ENCODE data around the gene KANSL3. TPM values are rescaled to one million over a fixed set of nuclear protein-coding genes. Genes with fewer than 3 reads are reported as not detected.
A peak's percentile ranks its signal among the peaks of the same experiment; 100 is the strongest.

KANSL3 gene
- 32.5 TPM for total RNA-seq (ENCODE audit: unreplicated experiment)
- long read RNA-seq: 0 reads

DNA sequence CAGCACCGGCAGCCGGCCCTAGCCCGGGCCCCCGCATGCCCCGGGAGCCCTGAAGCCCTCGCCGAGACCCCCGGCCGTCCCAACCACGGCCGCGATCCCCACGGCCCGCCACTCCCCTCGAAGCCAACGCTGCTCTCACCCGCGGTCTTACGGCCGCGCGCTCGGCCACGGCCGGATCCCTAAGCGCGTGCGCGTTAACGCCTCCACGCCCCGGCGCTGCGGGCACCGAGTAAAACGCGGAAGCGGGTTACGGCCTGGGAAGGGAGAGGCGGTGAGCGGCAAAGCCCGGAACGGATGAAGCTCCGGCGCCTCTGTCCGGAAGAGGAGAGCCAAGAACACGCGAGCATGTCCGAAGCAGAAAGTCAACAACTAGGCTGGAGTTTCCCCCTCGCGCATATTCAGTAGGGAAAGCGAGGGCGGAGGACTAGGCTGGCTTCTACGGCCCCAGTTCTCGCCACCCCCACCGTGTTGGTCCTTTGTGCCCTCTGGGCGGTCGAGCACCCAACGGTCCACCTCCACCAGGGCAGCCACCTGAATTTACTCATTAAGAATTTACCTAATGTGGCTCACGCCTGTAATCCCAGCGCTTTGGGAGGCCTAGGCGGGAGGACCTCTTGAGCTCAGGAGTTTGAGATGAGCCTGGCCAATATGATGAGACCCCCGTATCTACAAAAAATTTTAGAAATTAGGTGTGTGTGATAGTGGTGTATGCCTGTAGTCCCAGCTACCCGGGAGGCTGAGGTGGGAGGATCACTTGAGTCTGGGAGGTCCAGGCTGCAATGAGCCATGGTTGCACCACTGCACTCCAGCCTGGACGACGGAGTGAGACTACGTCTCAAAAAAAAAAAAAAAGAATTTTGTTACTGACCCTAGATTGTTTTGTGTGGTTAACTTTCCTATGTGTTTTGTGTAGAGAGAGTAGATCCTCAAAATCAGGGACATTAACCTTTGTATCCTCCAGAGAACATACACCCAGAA lies at the start of gene KANSL3:
Gene KANSL3 (minus strand): TSS at position 169 of the 978 bp plus-strand sequence. CDS start 1,177 bp downstream, outside the sequence.
- Mint-ChIP-seq H3K27me3 (ENCODE audit: unreplicated experiment) (peaks cover 3% of the 10 kb centered on the region), H3K27ac (ENCODE audit: unreplicated experiment) (peak within 1 kb of the TSS; percentile 62), H3K36me3 (ENCODE audit: unreplicated experiment) (no peaks in the 10 kb centered on the region), H3K9me3 (ENCODE audit: unreplicated experiment) (no peaks in the 10 kb centered on the region), H3K4me1 (ENCODE audit: low read depth, unreplicated experiment) (peaks cover 7% of the 10 kb centered on the region), H3K4me3 (ENCODE audit: unreplicated experiment) (peak within 1 kb of the TSS; percentile 94)
- DNase-seq: peak; percentile 92
- TF ChIP-seq, protein P1, sequence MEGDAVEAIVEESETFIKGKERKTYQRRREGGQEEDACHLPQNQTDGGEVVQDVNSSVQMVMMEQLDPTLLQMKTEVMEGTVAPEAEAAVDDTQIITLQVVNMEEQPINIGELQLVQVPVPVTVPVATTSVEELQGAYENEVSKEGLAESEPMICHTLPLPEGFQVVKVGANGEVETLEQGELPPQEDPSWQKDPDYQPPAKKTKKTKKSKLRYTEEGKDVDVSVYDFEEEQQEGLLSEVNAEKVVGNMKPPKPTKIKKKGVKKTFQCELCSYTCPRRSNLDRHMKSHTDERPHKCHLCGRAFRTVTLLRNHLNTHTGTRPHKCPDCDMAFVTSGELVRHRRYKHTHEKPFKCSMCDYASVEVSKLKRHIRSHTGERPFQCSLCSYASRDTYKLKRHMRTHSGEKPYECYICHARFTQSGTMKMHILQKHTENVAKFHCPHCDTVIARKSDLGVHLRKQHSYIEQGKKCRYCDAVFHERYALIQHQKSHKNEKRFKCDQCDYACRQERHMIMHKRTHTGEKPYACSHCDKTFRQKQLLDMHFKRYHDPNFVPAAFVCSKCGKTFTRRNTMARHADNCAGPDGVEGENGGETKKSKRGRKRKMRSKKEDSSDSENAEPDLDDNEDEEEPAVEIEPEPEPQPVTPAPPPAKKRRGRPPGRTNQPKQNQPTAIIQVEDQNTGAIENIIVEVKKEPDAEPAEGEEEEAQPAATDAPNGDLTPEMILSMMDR (IDR thresholded peaks at IDR 0.05; ENCODE audit: partially characterized antibody, unreplicated experiment): no peak

DNA sequence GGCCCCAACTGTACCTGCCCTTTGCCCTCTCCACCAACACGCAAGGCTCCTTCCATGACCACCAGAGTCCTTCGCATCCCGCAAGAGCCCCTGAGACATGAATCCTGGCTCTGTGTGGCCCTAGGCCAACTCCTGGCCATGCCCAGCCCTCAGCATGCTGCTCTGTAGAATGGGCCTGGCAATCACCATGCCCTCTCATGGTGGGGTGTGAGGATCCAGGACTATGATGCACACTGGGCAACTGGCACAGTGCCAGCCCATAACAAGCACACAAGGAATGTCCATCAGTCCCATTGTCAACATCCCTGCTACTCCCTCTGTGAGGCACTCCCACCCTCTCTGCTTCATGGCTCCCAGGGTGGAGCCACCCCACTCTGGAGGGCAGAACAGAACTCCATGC lies 49.2 kb upstream of the KANSL3 start:
- Mint-ChIP-seq H3K9me3 (ENCODE audit: unreplicated experiment) (peaks cover 2% of the 10 kb centered on the region), H3K27ac (ENCODE audit: unreplicated experiment) (no peak overlapping the region), H3K27me3 (ENCODE audit: unreplicated experiment) (peaks cover 3% of the 10 kb centered on the region), H3K36me3 (ENCODE audit: unreplicated experiment) (no peaks in the 10 kb centered on the region), H3K4me3 (ENCODE audit: unreplicated experiment) (no peak overlapping the region), H3K4me1 (ENCODE audit: low read depth, unreplicated experiment) (no peaks in the 10 kb centered on the region)
- TF ChIP-seq, protein P1 (IDR thresholded peaks at IDR 0.05; ENCODE audit: partially characterized antibody, unreplicated experiment): no peak
- DNase-seq: no peak

DNA sequence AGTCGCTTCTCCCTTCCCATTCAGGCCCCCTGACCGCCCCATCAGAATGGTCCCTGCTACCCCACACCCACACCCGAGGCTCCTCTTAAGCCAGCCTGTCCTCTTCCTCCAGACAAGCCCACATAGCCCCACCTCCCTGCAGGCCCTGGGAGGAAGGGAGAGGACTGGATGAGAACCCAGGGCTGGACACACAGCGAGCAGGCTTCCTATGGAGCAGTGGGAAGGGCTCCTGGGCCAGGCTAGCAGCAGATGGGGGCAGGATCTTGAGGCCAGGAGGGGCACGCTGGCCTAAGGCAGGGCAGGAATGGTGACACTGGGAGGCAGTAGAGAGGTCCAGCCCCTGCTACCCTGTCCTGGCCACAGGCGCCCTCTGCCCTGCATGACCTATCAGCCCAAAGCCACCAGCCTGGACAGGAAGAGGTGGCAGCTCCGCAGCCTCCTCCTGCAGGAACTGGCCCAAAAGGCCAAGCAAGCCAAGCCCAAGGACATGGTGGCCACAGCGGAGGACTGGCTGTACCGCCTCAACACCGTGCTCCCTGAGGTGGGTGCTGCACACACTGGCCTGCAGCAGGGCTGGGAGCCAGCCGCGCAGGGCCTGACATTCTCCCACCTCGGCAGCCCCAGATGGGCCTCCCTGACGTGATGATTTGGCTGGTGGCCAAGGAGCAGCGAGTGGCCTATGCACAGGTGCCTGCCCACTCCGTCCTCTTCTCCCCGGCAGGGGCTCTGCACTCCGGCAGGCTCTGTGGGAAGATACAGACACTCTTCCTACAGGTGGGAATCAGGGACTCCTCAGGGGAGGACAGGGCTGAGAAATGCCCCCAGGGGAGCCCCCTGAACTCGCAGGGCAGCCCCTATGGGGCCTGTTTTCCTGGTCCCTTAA lies 47.7 kb upstream of the KANSL3 start:
- H3K27me3 Mint-ChIP-seq (ENCODE audit: unreplicated experiment): peaks cover 3% of the 10 kb centered on the region
- no peaks in the 10 kb centered on the region for H3K4me1 Mint-ChIP-seq (ENCODE audit: low read depth, unreplicated experiment)
- H3K4me3 Mint-ChIP-seq (ENCODE audit: unreplicated experiment): no peak overlapping the region
- H3K9me3 Mint-ChIP-seq (ENCODE audit: unreplicated experiment): peaks cover 2% of the 10 kb centered on the region
- TF ChIP-seq, protein P1 (IDR thresholded peaks at IDR 0.05; ENCODE audit: partially characterized antibody, unreplicated experiment): no peak
- no peaks in the 10 kb centered on the region for H3K36me3 Mint-ChIP-seq (ENCODE audit: unreplicated experiment)
- no peak for DNase-seq
- H3K27ac Mint-ChIP-seq (ENCODE audit: unreplicated experiment): no peak overlapping the region

DNA sequence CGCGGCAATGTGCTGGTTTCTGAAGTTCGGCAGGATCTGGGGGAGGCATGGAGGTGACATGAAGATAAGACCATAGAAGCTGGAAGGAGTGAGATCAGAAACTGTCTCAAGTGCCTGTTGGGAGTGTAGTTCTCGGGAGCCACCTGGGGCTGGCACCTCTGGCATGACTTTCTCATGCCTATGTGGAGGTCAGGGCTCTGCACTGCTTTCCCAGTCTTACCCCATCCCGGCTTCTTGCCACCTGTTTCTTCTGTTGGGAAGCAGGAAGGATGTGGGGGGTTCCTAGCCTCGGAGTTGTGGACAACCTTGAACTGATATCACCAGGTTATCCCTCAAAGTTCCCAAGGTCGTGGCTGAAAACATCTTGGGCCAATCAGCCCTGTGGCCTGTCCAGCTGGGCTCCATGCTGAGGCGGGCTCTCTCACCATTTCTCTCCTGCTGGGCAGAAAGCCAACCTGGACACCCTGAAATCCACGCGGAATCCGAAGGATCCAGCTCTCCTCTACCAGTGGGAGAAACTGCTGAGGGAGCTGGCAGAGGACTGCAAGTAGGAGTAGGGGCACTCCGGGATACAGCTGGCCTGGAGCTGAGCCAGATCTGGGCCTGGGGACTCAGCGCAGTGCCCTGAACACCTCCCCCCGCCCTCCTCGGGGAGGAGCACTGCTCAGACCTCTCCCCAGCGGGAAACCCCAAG lies 46.9 kb upstream of the KANSL3 start:
- no peak for DNase-seq

More for the DNA sequence above, 46.9 kb upstream of the KANSL3 start:
- Mint-ChIP-seq H3K4me1 (ENCODE audit: low read depth, unreplicated experiment) (no peaks in the 10 kb centered on the region), H3K27ac (ENCODE audit: unreplicated experiment) (no peak overlapping the region), H3K36me3 (ENCODE audit: unreplicated experiment) (no peaks in the 10 kb centered on the region), H3K27me3 (ENCODE audit: unreplicated experiment) (peaks cover 3% of the 10 kb centered on the region), H3K4me3 (ENCODE audit: unreplicated experiment) (no peak overlapping the region), H3K9me3 (ENCODE audit: unreplicated experiment) (peaks cover under 1% of the 10 kb centered on the region)
- TF ChIP-seq, protein P1 (IDR thresholded peaks at IDR 0.05; ENCODE audit: partially characterized antibody, unreplicated experiment): no peak
